Measurements from ENCODE around the gene NRP1.

DNA sequence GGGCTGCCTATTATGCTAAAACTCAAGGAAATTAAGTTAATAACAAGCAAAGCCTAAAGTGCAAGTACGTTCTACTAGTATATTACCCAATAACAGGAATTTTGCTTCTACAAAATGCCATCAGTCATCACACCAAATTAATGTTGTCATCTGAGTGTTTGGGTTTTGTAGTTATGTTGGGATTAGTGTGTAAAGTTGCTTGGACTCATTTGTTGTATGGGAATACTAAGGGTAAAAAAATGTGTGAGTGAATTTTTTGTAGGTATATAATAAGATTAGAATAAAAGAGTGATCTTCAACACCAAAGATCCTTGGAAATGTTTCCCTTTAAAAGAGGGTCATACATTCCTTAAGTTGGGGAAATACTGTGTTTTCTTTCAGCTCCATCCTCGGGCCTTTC lies 38.6 kb downstream of the NRP1 start:
- TF ChIP-seq EP300 (IDR thresholded peaks at IDR 0.05; ENCODE audit: borderline replicate concordance), result no peak
- no peak for TF ChIP-seq MAX (IDR thresholded peaks at IDR 0.05)
- TF ChIP-seq REST (IDR thresholded peaks at IDR 0.05; ENCODE audit: low read depth), result no peak
- TF ChIP-seq RAD21 (IDR thresholded peaks at IDR 0.05; ENCODE audit: low read depth), result no peak
- TF ChIP-seq CEBPB (IDR thresholded peaks at IDR 0.05), result no peak
- no peak for TF ChIP-seq TAF1 (IDR thresholded peaks at IDR 0.05; ENCODE audit: low read depth)
- TF ChIP-seq, protein P1, sequence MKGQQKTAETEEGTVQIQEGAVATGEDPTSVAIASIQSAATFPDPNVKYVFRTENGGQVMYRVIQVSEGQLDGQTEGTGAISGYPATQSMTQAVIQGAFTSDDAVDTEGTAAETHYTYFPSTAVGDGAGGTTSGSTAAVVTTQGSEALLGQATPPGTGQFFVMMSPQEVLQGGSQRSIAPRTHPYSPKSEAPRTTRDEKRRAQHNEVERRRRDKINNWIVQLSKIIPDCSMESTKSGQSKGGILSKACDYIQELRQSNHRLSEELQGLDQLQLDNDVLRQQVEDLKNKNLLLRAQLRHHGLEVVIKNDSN (IDR thresholded peaks at IDR 0.05), result no peak
- TF ChIP-seq TEAD4 (IDR thresholded peaks at IDR 0.05), result no peak
- no peak for TF ChIP-seq ZBTB7A (IDR thresholded peaks at IDR 0.05; ENCODE audit: low read depth)
- TF ChIP-seq YY1 (IDR thresholded peaks at IDR 0.05; ENCODE audit: low read depth), result no peak
- no peak for TF ChIP-seq FOXM1 (IDR thresholded peaks at IDR 0.05; ENCODE audit: borderline replicate concordance, low read depth)
- TF ChIP-seq CREB1 (IDR thresholded peaks at IDR 0.05; ENCODE audit: low read depth), result no peak
- TF ChIP-seq TCF12 (IDR thresholded peaks at IDR 0.05; ENCODE audit: low read depth), result no peak
- TF ChIP-seq NFIC (IDR thresholded peaks at IDR 0.05), result no peak
